ENCODE measurements around the gene C12orf75. TPM values are rescaled to one million over a fixed set of nuclear protein-coding genes. Genes with fewer than 3 reads are reported as not detected.

Gene C12orf75
- total and polyA plus RNA-seq, 2 experiments from 2014 or later: 43.9 to 69.8 TPM

- no peak for TF ChIP-seq EZH2phosphoT487 (IDR thresholded peaks at IDR 0.05; ENCODE audit: unreplicated experiment)
- no peak for TF ChIP-seq JUNB (IDR thresholded peaks at IDR 0.05; ENCODE audit: unreplicated experiment)
These were observed 70.7 kb downstream of the C12orf75 start (continued) for GRCh38 chr12:105401198-105401597.

DNA sequence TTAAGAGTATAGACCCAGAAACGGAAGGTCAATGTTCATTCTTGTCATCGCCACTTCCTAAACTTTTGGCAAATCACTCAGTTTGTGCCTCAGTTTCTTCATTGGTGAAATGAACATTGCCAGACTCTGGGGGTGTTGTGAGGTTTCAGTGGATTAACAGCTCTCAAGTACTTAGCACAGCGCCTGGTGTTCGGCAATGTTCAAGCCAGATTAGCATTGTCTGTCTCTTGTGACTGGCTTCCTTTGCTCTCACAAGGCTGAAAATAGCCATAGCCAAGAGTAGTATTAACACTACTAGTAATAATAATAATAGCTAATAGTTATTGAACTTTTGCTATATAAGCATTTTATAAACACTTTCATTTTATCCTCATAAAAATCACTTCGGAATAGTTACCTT is 71.9 kb downstream of the C12orf75 start:
- no peak overlapping the region for H3K4me3 ChIP-seq
- Mint-ChIP-seq H3K9me3 (peaks cover 10% of the 10 kb centered on the region), H3K4me3 (no peak overlapping the region), H3K27ac (no peak overlapping the region), H3K27me3 (ENCODE audit: insufficient read depth, low read depth, poor library complexity) (no peaks in the 10 kb centered on the region), H3K36me3 (ENCODE audit: low read depth) (no peaks in the 10 kb centered on the region), H3K4me1 (no peaks in the 10 kb centered on the region)
- no peaks in the 10 kb centered on the region for H4K20me1 ChIP-seq (replicated peaks; ENCODE audit: insufficient read depth)
- ATAC-seq: no peak
- no peaks in the 10 kb centered on the region for H3K4me1 ChIP-seq (ENCODE audit: insufficient read depth)
- H3K79me2 ChIP-seq (replicated peaks; ENCODE audit: insufficient read depth): no peaks in the 10 kb centered on the region
- no peaks in the 10 kb centered on the region for H3F3A ChIP-seq (replicated peaks; ENCODE audit: low read depth)
- TF ChIP-seq, protein P1, sequence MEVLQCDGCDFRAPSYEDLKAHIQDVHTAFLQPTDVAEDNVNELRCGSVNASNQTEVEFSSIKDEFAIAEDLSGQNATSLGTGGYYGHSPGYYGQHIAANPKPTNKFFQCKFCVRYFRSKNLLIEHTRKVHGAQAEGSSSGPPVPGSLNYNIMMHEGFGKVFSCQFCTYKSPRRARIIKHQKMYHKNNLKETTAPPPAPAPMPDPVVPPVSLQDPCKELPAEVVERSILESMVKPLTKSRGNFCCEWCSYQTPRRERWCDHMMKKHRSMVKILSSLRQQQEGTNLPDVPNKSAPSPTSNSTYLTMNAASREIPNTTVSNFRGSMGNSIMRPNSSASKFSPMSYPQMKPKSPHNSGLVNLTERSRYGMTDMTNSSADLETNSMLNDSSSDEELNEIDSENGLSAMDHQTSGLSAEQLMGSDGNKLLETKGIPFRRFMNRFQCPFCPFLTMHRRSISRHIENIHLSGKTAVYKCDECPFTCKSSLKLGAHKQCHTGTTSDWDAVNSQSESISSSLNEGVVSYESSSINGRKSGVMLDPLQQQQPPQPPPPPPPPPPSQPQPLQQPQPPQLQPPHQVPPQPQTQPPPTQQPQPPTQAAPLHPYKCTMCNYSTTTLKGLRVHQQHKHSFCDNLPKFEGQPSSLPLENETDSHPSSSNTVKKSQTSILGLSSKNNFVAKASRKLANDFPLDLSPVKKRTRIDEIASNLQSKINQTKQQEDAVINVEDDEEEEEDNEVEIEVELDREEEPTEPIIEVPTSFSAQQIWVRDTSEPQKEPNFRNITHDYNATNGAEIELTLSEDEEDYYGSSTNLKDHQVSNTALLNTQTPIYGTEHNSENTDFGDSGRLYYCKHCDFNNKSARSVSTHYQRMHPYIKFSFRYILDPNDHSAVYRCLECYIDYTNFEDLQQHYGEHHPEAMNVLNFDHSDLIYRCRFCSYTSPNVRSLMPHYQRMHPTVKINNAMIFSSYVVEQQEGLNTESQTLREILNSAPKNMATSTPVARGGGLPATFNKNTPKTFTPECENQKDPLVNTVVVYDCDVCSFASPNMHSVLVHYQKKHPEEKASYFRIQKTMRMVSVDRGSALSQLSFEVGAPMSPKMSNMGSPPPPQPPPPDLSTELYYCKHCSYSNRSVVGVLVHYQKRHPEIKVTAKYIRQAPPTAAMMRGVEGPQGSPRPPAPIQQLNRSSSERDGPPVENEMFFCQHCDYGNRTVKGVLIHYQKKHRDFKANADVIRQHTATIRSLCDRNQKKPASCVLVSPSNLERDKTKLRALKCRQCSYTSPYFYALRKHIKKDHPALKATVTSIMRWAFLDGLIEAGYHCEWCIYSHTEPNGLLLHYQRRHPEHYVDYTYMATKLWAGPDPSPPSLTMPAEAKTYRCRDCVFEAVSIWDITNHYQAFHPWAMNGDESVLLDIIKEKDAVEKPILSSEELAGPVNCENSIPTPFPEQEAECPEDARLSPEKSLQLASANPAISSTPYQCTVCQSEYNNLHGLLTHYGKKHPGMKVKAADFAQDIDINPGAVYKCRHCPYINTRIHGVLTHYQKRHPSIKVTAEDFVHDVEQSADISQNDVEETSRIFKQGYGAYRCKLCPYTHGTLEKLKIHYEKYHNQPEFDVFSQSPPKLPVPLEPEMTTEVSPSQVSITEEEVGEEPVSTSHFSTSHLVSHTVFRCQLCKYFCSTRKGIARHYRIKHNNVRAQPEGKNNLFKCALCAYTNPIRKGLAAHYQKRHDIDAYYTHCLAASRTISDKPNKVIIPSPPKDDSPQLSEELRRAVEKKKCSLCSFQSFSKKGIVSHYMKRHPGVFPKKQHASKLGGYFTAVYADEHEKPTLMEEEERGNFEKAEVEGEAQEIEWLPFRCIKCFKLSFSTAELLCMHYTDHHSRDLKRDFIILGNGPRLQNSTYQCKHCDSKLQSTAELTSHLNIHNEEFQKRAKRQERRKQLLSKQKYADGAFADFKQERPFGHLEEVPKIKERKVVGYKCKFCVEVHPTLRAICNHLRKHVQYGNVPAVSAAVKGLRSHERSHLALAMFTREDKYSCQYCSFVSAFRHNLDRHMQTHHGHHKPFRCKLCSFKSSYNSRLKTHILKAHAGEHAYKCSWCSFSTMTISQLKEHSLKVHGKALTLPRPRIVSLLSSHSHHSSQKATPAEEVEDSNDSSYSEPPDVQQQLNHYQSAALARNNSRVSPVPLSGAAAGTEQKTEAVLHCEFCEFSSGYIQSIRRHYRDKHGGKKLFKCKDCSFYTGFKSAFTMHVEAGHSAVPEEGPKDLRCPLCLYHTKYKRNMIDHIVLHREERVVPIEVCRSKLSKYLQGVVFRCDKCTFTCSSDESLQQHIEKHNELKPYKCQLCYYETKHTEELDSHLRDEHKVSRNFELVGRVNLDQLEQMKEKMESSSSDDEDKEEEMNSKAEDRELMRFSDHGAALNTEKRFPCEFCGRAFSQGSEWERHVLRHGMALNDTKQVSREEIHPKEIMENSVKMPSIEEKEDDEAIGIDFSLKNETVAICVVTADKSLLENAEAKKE (CRISPR knock-in tag; IDR thresholded peaks at IDR 0.05): no peak
- TF ChIP-seq POLR2AphosphoS5 (IDR thresholded peaks at IDR 0.05; ENCODE audit: low read depth): no peak
- no peak for TF ChIP-seq EZH2 (IDR thresholded peaks at IDR 0.05; ENCODE audit: low read depth, unreplicated experiment)
- TF ChIP-seq EZH2phosphoT487 (IDR thresholded peaks at IDR 0.05; ENCODE audit: unreplicated experiment): no peak
- no peak for TF ChIP-seq CREB1 (CRISPR knock-in tag; IDR thresholded peaks at IDR 0.05; ENCODE audit: low read depth)
- TF ChIP-seq NANOG (IDR thresholded peaks at IDR 0.05; ENCODE audit: borderline replicate concordance): no peak
- no peak for TF ChIP-seq REST (IDR thresholded peaks at IDR 0.05; ENCODE audit: unreplicated experiment)
- TF ChIP-seq ZNF114 (CRISPR knock-in tag; IDR thresholded peaks at IDR 0.05): no peak
- TF ChIP-seq STAT1 (IDR thresholded peaks at IDR 0.05; ENCODE audit: unreplicated experiment): no peak
- TF ChIP-seq ZNF331 (CRISPR knock-in tag; IDR thresholded peaks at IDR 0.05; ENCODE audit: low read depth): no peak
- TF ChIP-seq, protein P2, sequence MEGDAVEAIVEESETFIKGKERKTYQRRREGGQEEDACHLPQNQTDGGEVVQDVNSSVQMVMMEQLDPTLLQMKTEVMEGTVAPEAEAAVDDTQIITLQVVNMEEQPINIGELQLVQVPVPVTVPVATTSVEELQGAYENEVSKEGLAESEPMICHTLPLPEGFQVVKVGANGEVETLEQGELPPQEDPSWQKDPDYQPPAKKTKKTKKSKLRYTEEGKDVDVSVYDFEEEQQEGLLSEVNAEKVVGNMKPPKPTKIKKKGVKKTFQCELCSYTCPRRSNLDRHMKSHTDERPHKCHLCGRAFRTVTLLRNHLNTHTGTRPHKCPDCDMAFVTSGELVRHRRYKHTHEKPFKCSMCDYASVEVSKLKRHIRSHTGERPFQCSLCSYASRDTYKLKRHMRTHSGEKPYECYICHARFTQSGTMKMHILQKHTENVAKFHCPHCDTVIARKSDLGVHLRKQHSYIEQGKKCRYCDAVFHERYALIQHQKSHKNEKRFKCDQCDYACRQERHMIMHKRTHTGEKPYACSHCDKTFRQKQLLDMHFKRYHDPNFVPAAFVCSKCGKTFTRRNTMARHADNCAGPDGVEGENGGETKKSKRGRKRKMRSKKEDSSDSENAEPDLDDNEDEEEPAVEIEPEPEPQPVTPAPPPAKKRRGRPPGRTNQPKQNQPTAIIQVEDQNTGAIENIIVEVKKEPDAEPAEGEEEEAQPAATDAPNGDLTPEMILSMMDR (conservative IDR thresholded peaks at IDR 0.05; ENCODE audit: low read depth in 2 of 2): no peak
- TF ChIP-seq, protein P3, sequence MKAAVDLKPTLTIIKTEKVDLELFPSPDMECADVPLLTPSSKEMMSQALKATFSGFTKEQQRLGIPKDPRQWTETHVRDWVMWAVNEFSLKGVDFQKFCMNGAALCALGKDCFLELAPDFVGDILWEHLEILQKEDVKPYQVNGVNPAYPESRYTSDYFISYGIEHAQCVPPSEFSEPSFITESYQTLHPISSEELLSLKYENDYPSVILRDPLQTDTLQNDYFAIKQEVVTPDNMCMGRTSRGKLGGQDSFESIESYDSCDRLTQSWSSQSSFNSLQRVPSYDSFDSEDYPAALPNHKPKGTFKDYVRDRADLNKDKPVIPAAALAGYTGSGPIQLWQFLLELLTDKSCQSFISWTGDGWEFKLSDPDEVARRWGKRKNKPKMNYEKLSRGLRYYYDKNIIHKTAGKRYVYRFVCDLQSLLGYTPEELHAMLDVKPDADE (IDR thresholded peaks at IDR 0.05): no peak
- no peak for TF ChIP-seq JUNB (IDR thresholded peaks at IDR 0.05; ENCODE audit: unreplicated experiment)
- H3K27ac ChIP-seq (ENCODE audit: low read depth): no peak overlapping the region
- H2AFZ ChIP-seq: no peak overlapping the region
- H3K9me2 ChIP-seq (ENCODE audit: insufficient read depth): peaks cover 9% of the 10 kb centered on the region; the same call in 1 of the 2 replicates
- H3K27me3 ChIP-seq (ENCODE audit: insufficient read depth): no peaks in the 10 kb centered on the region
- DNase-seq (ENCODE audit: low spot score): no peak
- H3K36me3 ChIP-seq (ENCODE audit: insufficient read depth): no peaks in the 10 kb centered on the region
- H3K4me2 ChIP-seq: no peak overlapping the region

All from GM23338 (cell line).